DOHH2 (cell line): ENCODE results near the gene LRGUK.

Source experiments
- EZH2phosphoT487 ChIP-seq: fragments of 200-600 bp; sonication (generic); IDR thresholded peaks from 2 replicates; pipeline ENCODE4 v1.6.1; 2017; ENCODE audit warnings: borderline replicate concordance, mild to moderate bottlenecking, antibody characterized with exemption, low read length, moderate library complexity, mixed read lengths
- TF ChIP-seq, protein P1 (sequence below): fragments of 200-600 bp; sonication (generic); IDR thresholded peaks from one replicate; pipeline ENCODE4 v1.5.1; 2014; ENCODE audit warnings: antibody characterized with exemption, mild to moderate bottlenecking, low read depth, low read length; ENCODE audit not compliant: poor library complexity, severe bottlenecking

DNA sequence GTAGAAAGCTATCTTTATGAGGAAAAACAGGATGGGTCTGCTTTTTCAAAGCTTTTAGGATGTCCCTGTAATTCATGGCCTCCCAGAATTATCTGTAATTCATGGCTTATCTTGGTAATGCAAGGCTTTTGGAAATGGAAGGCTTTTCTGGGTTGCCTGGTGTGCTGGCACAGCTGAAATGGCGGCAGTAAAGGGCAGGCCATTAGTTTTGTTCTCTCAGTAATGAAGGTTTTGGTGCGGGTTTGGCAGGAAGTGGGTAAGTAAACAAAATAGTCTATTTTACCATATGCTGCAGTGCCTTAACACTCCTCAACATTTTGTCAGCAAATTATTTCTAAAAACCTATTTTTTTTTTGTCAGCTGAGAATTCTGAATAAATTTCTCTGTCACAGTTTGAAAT, 69.3 kb downstream of the LRGUK start:
- TF ChIP-seq EZH2phosphoT487: no peak
- TF ChIP-seq, protein P1, sequence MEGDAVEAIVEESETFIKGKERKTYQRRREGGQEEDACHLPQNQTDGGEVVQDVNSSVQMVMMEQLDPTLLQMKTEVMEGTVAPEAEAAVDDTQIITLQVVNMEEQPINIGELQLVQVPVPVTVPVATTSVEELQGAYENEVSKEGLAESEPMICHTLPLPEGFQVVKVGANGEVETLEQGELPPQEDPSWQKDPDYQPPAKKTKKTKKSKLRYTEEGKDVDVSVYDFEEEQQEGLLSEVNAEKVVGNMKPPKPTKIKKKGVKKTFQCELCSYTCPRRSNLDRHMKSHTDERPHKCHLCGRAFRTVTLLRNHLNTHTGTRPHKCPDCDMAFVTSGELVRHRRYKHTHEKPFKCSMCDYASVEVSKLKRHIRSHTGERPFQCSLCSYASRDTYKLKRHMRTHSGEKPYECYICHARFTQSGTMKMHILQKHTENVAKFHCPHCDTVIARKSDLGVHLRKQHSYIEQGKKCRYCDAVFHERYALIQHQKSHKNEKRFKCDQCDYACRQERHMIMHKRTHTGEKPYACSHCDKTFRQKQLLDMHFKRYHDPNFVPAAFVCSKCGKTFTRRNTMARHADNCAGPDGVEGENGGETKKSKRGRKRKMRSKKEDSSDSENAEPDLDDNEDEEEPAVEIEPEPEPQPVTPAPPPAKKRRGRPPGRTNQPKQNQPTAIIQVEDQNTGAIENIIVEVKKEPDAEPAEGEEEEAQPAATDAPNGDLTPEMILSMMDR: no peak
